ENCODE measurements around the gene PAX7.

The PAX7 gene

DNA sequence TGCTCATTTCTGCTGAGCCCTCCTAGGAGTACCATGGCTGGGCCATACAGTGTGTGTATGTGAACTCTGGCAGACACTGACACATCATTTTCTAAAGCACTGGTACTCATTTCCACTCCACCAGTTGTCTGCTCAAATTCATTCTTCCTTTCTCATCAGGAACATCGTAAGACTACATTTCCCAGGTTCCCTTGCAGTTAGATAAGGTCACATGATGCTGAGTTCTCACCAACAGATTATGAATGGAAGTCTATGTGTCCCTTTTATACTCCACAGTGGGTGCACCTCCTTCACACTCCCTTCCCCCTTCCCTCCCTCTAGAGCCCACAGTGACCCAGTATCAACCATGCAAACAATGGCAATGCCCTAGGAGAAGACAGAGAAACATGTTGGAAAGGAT, 38.3 kb upstream of the PAX7 start:
- DNase-seq (ENCODE audit: low read depth), result no peak
- no peak overlapping the region for H3K4me3 ChIP-seq (ENCODE audit: low read depth, low read length)
- TF ChIP-seq, protein P1, sequence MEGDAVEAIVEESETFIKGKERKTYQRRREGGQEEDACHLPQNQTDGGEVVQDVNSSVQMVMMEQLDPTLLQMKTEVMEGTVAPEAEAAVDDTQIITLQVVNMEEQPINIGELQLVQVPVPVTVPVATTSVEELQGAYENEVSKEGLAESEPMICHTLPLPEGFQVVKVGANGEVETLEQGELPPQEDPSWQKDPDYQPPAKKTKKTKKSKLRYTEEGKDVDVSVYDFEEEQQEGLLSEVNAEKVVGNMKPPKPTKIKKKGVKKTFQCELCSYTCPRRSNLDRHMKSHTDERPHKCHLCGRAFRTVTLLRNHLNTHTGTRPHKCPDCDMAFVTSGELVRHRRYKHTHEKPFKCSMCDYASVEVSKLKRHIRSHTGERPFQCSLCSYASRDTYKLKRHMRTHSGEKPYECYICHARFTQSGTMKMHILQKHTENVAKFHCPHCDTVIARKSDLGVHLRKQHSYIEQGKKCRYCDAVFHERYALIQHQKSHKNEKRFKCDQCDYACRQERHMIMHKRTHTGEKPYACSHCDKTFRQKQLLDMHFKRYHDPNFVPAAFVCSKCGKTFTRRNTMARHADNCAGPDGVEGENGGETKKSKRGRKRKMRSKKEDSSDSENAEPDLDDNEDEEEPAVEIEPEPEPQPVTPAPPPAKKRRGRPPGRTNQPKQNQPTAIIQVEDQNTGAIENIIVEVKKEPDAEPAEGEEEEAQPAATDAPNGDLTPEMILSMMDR (IDR thresholded peaks at IDR 0.05; ENCODE audit: low read depth, low read length), result no peak
- no peak for TF ChIP-seq POLR2A (IDR thresholded peaks at IDR 0.05; ENCODE audit: extremely low read depth, insufficient read length)
- TF ChIP-seq MYC (IDR thresholded peaks at IDR 0.05; ENCODE audit: low read depth, low read length), result no peak
- TF ChIP-seq, protein P2, sequence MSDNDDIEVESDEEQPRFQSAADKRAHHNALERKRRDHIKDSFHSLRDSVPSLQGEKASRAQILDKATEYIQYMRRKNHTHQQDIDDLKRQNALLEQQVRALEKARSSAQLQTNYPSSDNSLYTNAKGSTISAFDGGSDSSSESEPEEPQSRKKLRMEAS (IDR thresholded peaks at IDR 0.05; ENCODE audit: low read depth, low read length), result no peak

DNA sequence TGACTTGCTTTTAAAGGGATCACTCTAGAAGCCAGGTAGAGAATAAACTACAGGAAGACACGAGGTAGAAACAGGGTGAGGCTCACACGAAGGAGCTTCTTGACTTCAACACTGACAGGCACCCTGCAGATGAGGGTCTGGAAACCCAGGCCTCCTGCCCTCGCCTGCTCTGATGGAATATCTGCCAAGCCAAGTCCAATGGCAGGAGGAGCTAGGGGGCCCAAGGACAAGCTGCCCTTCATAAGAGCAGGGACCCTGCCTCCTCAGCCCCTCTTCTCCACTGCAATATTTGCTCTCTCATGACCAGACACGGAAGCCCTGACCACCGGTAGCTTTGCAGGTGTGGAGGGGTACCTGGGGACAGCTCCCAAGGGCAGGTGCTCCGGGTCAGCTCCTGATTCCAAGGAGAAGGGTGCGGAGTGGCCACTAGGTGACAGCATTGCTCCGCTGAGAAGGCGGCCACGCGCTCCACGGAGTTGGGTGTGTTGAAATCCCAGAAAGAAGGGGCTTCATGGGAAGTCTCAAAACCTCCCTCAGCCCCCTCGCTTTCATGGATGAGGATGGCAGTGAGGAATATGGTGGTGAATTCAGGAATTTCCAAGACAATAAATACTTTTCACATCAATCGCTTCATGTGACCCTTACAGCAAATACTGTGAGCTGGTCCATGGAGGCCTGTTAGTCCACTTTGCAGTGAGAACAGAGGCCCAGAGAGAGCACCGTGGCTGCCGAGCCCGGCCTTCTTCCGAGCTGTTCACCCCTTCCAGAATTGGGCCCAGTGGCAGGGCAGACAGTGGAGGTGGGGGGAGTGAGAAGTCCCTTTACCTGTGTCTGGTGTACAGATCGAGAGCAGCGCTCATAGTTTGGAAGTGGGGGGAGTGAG, 33.2 kb upstream of the PAX7 start:
- TF ChIP-seq POLR2A (IDR thresholded peaks at IDR 0.05; ENCODE audit: extremely low read depth, insufficient read length), result no peak
- peak; percentile 55; the same call in 1 of the 2 replicates for TF ChIP-seq MYC (IDR thresholded peaks at IDR 0.05; ENCODE audit: low read depth, low read length)
- TF ChIP-seq, protein P2 (IDR thresholded peaks at IDR 0.05; ENCODE audit: low read depth, low read length), result peak; percentile 50; the same call in 1 of the 2 replicates
- TF ChIP-seq, protein P1 (IDR thresholded peaks at IDR 0.05; ENCODE audit: low read depth, low read length), result peak; percentile 78
- peak; percentile 54 for DNase-seq (ENCODE audit: low read depth)
- no peak overlapping the region for H3K4me3 ChIP-seq (ENCODE audit: low read depth, low read length)

DNA sequence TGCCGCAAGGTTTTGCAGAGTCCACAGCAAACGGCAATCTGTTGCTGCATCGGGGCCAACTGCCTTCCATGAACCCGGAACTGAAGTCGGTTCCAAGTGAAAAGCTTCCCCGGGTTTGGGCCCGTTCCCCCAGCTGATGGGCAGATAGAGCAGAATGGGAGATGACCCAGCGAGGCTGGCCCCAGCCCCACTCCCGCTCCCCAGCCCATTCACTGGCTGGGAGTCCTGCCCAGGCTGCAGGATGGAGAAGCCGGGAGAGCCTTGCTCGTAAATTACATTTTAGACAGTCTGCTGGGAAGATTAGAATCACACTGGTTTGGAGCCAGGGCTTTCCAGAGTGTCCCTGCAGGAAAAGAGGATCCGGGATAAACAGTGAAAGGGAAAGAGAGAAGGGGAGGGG, 31.6 kb upstream of the PAX7 start:
- DNase-seq (ENCODE audit: low read depth), result no peak
- H3K4me3 ChIP-seq (ENCODE audit: low read depth, low read length), result no peak overlapping the region
- TF ChIP-seq MYC (IDR thresholded peaks at IDR 0.05; ENCODE audit: low read depth, low read length) (no peak), POLR2A (IDR thresholded peaks at IDR 0.05; ENCODE audit: extremely low read depth, insufficient read length) (no peak)
- TF ChIP-seq, protein P1 (IDR thresholded peaks at IDR 0.05; ENCODE audit: low read depth, low read length), result no peak
- TF ChIP-seq, protein P2 (IDR thresholded peaks at IDR 0.05; ENCODE audit: low read depth, low read length), result no peak

DNA sequence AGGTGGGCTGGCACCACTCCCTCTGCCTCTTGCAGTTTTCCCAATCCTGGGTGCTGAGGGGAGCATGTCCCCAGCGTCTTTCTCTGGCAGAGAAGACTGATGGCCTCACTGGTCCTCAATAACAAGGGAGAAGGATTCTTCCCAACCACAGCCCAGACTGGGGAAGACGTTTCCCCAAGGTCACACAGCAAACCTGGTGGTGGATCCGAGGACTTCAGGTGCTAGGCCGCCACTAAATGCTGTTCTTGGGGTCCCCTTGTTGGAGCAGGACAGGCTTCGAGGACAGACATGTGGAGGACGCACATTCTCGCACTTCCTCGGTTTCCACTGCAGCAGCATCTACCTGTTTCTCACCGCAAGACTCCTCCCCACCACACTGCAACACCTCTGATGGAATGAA, 30.9 kb upstream of the PAX7 start:
- H3K4me3 ChIP-seq (ENCODE audit: low read depth, low read length), result no peak overlapping the region
- no peak for DNase-seq (ENCODE audit: low read depth)
- TF ChIP-seq, protein P2 (IDR thresholded peaks at IDR 0.05; ENCODE audit: low read depth, low read length), result no peak
- no peak for TF ChIP-seq MYC (IDR thresholded peaks at IDR 0.05; ENCODE audit: low read depth, low read length)
- TF ChIP-seq POLR2A (IDR thresholded peaks at IDR 0.05; ENCODE audit: extremely low read depth, insufficient read length), result no peak
- TF ChIP-seq, protein P1 (IDR thresholded peaks at IDR 0.05; ENCODE audit: low read depth, low read length), result no peak

DNA sequence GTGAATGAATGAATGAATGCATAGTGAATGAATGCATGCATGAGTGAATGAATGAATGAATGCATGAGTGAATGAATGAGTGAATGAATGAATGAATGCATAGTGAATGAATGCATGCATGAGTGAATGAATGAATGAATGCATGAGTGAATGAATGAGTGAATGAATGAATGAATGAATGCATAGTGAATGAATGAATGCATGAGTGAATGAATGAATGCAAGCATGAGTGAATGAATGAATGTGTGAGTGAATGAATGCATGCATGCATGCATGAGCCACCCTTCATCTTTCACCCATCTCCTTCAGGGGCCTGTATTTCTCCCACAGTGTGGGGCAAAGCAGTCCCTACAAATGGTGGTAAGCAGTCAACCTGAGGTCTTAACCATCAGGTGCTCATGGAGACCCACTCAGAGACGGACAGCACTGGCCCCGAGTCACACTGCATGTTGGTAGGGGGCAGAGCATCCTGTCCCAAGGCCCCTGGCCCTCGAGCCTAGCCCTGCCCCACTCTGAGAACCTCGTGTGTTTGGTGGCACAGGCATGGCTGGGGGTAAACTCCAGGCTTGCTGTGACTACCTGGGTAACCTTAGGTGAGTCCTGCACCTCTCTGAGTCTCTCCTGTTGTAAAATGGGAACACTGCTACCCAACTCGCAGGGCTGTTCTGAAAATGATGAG, 28.0 kb upstream of the PAX7 start:
- TF ChIP-seq, protein P2 (IDR thresholded peaks at IDR 0.05; ENCODE audit: low read depth, low read length), result no peak
- TF ChIP-seq POLR2A (IDR thresholded peaks at IDR 0.05; ENCODE audit: extremely low read depth, insufficient read length), result no peak
- TF ChIP-seq, protein P1 (IDR thresholded peaks at IDR 0.05; ENCODE audit: low read depth, low read length), result no peak
- DNase-seq (ENCODE audit: low read depth), result no peak
- H3K4me3 ChIP-seq (ENCODE audit: low read depth, low read length), result no peak overlapping the region
